ENCODE measurements around the gene ARHGAP32. TPM values are rescaled to one million over a fixed set of nuclear protein-coding genes. Genes with fewer than 3 reads are reported as not detected.
A peak's percentile ranks its signal among the peaks of the same experiment; 100 is the strongest.

ARHGAP32 gene
- total and polyA plus RNA-seq, 2 experiments from 2014 or later, result 1.2 to 5.5 TPM

DNA sequence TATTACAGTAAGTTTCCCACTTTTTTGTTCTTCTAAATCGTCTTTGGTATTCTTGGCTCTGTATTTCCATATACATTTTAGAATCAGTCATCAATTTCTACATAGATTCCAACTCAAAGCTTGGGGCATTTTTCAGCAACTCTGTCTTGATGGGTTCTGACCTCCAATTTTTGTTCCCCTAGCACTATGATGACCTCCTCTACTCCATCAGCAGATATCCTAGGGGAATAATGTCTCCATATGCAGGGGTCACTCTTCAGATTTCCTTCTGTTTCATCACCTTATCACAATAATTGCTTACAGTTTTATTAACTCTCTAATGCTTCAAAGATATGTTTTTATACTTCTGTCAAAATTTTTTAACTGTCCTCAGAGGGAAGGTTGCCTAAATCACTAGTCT lies 158.1 kb downstream of the ARHGAP32 start:
- no peak for TF ChIP-seq EZH2 (IDR thresholded peaks at IDR 0.05; ENCODE audit: insufficient read depth, poor library complexity, severe bottlenecking)
- TF ChIP-seq EZH2phosphoT487 (IDR thresholded peaks at IDR 0.05; ENCODE audit: insufficient read depth, low read depth), result no peak
- Histone ChIP-seq H3K4me1 (ENCODE audit: insufficient read depth) (no peaks in the 10 kb centered on the region), H3K27ac (no peak overlapping the region), H3K4me3 (no peak overlapping the region), H3F3A (ENCODE audit: insufficient read depth) (no peaks in the 10 kb centered on the region), H3K36me3 (ENCODE audit: low read depth) (no peaks in the 10 kb centered on the region), H3K9me2 (ENCODE audit: insufficient read depth) (no peaks in the 10 kb centered on the region), H3K9me3 (ENCODE audit: low read depth) (no peaks in the 10 kb centered on the region), H3K79me2 (ENCODE audit: insufficient read depth) (no peaks in the 10 kb centered on the region), H4K20me1 (ENCODE audit: insufficient read depth) (no peaks in the 10 kb centered on the region), H2AFZ (no peak overlapping the region), H3K4me2 (ENCODE audit: unreplicated experiment) (no peak overlapping the region), H3K9ac (no peak overlapping the region), H3K27me3 (replicated peaks; ENCODE audit: insufficient read depth) (no peaks in the 10 kb centered on the region)
- in situ Hi-C loops (cut with MboI), result no loop called here
- WGBS, 2 experiments (ENCODE audit: low coverage in 1 of 2, low lambda C conversion rate in 2 of 2, missing lambda C conversion rate in 2 of 2), result 95 to 100% methylated on average over 1 of the region's 1 CpG
- DNase-seq, result no peak

DNA sequence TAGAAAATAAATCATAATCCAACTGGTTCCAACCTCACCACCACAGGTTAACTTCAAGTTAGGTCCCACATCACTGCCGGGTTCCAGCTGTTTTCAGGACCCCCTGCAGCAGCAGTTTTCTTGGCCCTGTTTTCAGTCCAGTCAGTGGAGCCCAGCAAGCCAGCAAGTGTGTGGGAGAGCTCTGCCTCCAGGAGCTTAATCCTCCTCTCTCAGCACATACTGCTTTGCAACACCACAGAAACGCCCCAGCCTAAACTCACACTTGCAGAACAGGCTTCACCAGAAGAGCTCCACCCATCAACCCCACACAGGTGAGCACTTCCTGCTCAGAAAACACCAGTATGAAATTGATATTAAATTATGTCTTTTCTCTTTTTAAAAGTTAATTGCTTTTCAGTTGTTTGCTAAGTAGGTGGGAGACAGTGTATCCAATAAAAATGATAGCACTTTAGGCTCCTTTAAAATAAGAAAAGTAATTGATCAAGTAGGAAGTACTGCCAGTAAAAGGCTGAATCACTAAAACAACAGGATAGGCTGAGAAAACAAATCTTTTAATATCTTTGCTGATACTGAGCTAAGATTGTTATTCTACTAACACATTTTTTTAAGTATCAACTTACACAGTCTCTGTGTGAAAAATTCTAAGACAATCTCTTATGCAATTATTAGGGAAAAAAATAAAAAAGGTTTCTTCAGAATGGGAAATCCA lies 168.0 kb downstream of the ARHGAP32 start:
- Histone ChIP-seq H3K4me2 (ENCODE audit: unreplicated experiment) (no peak overlapping the region), H3K4me1 (ENCODE audit: insufficient read depth) (no peaks in the 10 kb centered on the region), H3K27ac (no peak overlapping the region), H3K9ac (no peak overlapping the region), H3F3A (ENCODE audit: insufficient read depth) (no peaks in the 10 kb centered on the region), H3K27me3 (replicated peaks; ENCODE audit: insufficient read depth) (no peaks in the 10 kb centered on the region), H4K20me1 (ENCODE audit: insufficient read depth) (no peaks in the 10 kb centered on the region), H3K9me3 (ENCODE audit: low read depth) (no peaks in the 10 kb centered on the region), H3K36me3 (ENCODE audit: low read depth) (no peaks in the 10 kb centered on the region), H3K9me2 (ENCODE audit: insufficient read depth) (no peaks in the 10 kb centered on the region), H3K79me2 (ENCODE audit: insufficient read depth) (no peaks in the 10 kb centered on the region), H3K4me3 (no peak overlapping the region), H2AFZ (no peak overlapping the region)
- DNase-seq, result no peak
- WGBS, 2 experiments (ENCODE audit: low coverage in 1 of 2, low lambda C conversion rate in 2 of 2, missing lambda C conversion rate in 2 of 2), result 46 to 52% methylated on average over 2 of the region's 2 CpGs
- no peak for TF ChIP-seq EZH2 (IDR thresholded peaks at IDR 0.05; ENCODE audit: insufficient read depth, poor library complexity, severe bottlenecking)
- TF ChIP-seq EZH2phosphoT487 (IDR thresholded peaks at IDR 0.05; ENCODE audit: insufficient read depth, low read depth), result no peak
- in situ Hi-C loops (cut with MboI), result no loop called here

DNA sequence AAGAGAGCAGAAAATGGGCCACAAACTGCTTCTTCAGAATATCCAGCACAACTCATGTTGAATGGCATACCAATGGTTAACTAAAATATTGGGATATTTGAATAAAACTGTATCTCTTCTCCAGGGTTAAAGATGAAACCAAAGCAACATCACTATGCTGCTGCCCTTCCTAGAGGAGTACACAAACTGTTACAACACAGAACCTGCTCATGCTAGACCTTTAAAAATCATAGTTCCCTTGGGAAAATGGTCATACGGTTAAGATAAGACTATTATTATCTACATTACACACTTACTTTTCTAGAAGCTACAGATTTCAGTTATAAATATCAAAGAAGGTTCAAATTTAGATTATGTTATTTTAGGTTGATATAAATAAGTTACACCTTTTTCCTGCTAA lies 170.8 kb downstream of the ARHGAP32 start:
- Histone ChIP-seq H4K20me1 (ENCODE audit: insufficient read depth) (no peaks in the 10 kb centered on the region), H2AFZ (no peak overlapping the region), H3K9me3 (ENCODE audit: low read depth) (no peaks in the 10 kb centered on the region), H3K27ac (no peak overlapping the region), H3K4me3 (no peak overlapping the region), H3K9me2 (ENCODE audit: insufficient read depth) (no peaks in the 10 kb centered on the region), H3K27me3 (replicated peaks; ENCODE audit: insufficient read depth) (no peaks in the 10 kb centered on the region), H3F3A (ENCODE audit: insufficient read depth) (no peaks in the 10 kb centered on the region), H3K36me3 (ENCODE audit: low read depth) (no peaks in the 10 kb centered on the region), H3K79me2 (ENCODE audit: insufficient read depth) (no peaks in the 10 kb centered on the region), H3K4me2 (ENCODE audit: unreplicated experiment) (no peak overlapping the region), H3K9ac (no peak overlapping the region), H3K4me1 (ENCODE audit: insufficient read depth) (no peaks in the 10 kb centered on the region)
- TF ChIP-seq EZH2 (IDR thresholded peaks at IDR 0.05; ENCODE audit: insufficient read depth, poor library complexity, severe bottlenecking), result no peak
- TF ChIP-seq EZH2phosphoT487 (IDR thresholded peaks at IDR 0.05; ENCODE audit: insufficient read depth, low read depth), result no peak
- peak; percentile 25 for DNase-seq
- in situ Hi-C loops (cut with MboI), result no loop called here
- 36% methylated on average over 1 of the region's 1 CpG for WGBS, 2 experiments (ENCODE audit: low coverage in 1 of 2, low lambda C conversion rate in 2 of 2, missing lambda C conversion rate in 2 of 2)

DNA sequence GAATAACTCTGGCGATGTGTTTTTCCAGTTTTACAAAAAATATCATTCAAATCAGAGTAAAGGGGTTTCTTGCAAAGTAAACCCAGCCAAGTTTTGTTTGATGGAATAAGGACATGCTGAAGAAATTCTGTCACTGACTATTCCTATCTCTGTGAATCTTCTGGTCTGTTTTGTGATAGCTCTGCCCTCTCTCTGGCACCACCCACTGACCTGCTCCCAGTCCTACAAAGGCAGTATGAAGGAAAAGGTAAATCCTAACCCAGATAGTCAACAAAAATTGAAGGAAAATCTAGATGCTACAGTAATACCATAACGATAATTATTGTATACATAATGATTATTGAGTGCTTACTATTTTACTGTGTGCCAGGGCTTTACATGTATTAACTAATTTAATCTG lies 173.1 kb downstream of the ARHGAP32 start:
- no peak for DNase-seq
- no peak overlapping the region for H3K4me3 ChIP-seq
- H3K4me1 ChIP-seq (ENCODE audit: insufficient read depth), result no peaks in the 10 kb centered on the region
- H3K79me2 ChIP-seq (ENCODE audit: insufficient read depth), result no peaks in the 10 kb centered on the region
- in situ Hi-C loops (cut with MboI), result no loop called here
- H3K4me2 ChIP-seq (ENCODE audit: unreplicated experiment), result no peak overlapping the region
- H3K9me2 ChIP-seq (ENCODE audit: insufficient read depth), result no peaks in the 10 kb centered on the region
- no peaks in the 10 kb centered on the region for H3K27me3 ChIP-seq (replicated peaks; ENCODE audit: insufficient read depth)
- H3F3A ChIP-seq (ENCODE audit: insufficient read depth), result no peaks in the 10 kb centered on the region
- H3K9me3 ChIP-seq (ENCODE audit: low read depth), result no peaks in the 10 kb centered on the region
- H2AFZ ChIP-seq, result no peak overlapping the region
- H3K36me3 ChIP-seq (ENCODE audit: low read depth), result no peaks in the 10 kb centered on the region
- 76 to 78% methylated on average over 2 of the region's 2 CpGs for WGBS, 2 experiments (ENCODE audit: low coverage in 1 of 2, low lambda C conversion rate in 2 of 2, missing lambda C conversion rate in 2 of 2)
- H3K27ac ChIP-seq, result no peak overlapping the region
- TF ChIP-seq EZH2 (IDR thresholded peaks at IDR 0.05; ENCODE audit: insufficient read depth, poor library complexity, severe bottlenecking) (no peak), EZH2phosphoT487 (IDR thresholded peaks at IDR 0.05; ENCODE audit: insufficient read depth, low read depth) (no peak)
- H3K9ac ChIP-seq, result no peak overlapping the region
- H4K20me1 ChIP-seq (ENCODE audit: insufficient read depth), result no peaks in the 10 kb centered on the region
